HCT116 (cell line): ENCODE data around the gene NFKB1. TPM values are rescaled to one million over a fixed set of nuclear protein-coding genes. Genes with fewer than 3 reads are reported as not detected.

Source experiments
- ATAC-seq: fragments of 200-7000 bp; cut with Tn5 transposase; 2 replicates; pipeline ENCODE4 v1.9.1; 2020; ENCODE audit warnings: mild to moderate bottlenecking, moderate library complexity
- BruUV-seq: library from RNA; stranded (reverse); fragments of 400-500 nt; replicated peaks from 2 replicates; lab custom pipeline; 2021; lab: Mats Ljungman, UMichigan
- CTCF ChIA-PET: fragments of 300-600 bp; sonication (Branson Sonifier 250); formaldehyde crosslinking; loops from one replicate; lab custom pipeline; 2021; ENCODE audit warnings: antibody characterized with exemption; lab: Charles Lee
- POLR2A ChIA-PET: fragments of 300-600, 350-600 bp; sonication (Branson Sonifier 250); formaldehyde crosslinking; loops from one replicate; lab custom pipeline; 2021; ENCODE audit warnings: antibody characterized with exemption; lab: Charles Lee
- RAD21 ChIA-PET, 2 experiments: fragments of 300-600 bp; sonication (Branson Sonifier 250); formaldehyde crosslinking; loops; one replicate each; lab custom pipeline; 2023; ENCODE audit warnings: low total read pairs in 2 of 2; ENCODE audit not compliant: uncharacterized antibody in 2 of 2, unreplicated experiment in 2 of 2, low non-redundant PET in 1 of 2; lab: Charles Lee
- DNase-seq: peaks from one replicate; pipeline ENCODE4 v3.0.0-alpha.2; 2010; ENCODE audit warnings: low read depth, low spot score
- H2AFZ ChIP-seq: fragments of 200-600 bp; shearing (Covaris generic), sonication (generic); 2 replicates; pipeline ENCODE4 v1.6.1; 2017; ENCODE audit warnings: low read depth, mixed run types, mixed read lengths, antibody characterized with exemption, low read length; ENCODE audit not compliant: poor library complexity, severe bottlenecking
- H3K27ac ChIP-seq: 2 replicates; pipeline ENCODE4 v1.5.1; 2012; ENCODE audit warnings: low read depth, low read length
- H3K27me3 ChIP-seq: fragments of 200-600 bp; sonication (generic); 2 replicates; pipeline ENCODE4 v1.6.1; 2016; ENCODE audit warnings: mixed run types, low read length, mixed read lengths; ENCODE audit not compliant: insufficient read depth
- H3K36me3 ChIP-seq, 2 experiments: fragments of 200-500 bp in 1 of 2; fragments of 200-600 bp in 1 of 2; sonication (Bioruptor generic) in 1 of 2; sonication (generic) in 1 of 2; 2 replicates each; pipeline versions ENCODE4 v1.5.1 to v1.6.1; 2014 to 2016; ENCODE audit warnings: low read length in 2 of 2, inconsistent platforms in 1 of 2, mixed read lengths in 1 of 2, mixed run types in 1 of 2; ENCODE audit not compliant: insufficient read depth in 2 of 2, control insufficient read depth in 1 of 2
- H3K4me1 ChIP-seq, 2 experiments: fragments of 200-600 bp in 1 of 2; sonication (generic) in 1 of 2; 2 replicates each; pipeline versions ENCODE4 v1.5.1 to v1.6.1; 2012 to 2017; ENCODE audit warnings: low read length in 2 of 2, inconsistent platforms in 1 of 2, mild to moderate bottlenecking in 1 of 2, mixed read lengths in 1 of 2, mixed run types in 1 of 2, moderate library complexity in 1 of 2; ENCODE audit not compliant: insufficient read depth in 2 of 2, control insufficient read depth in 1 of 2
- H3K4me2 ChIP-seq: fragments of 200-600 bp; sonication (generic); 2 replicates; pipeline ENCODE4 v1.6.1; 2017; ENCODE audit warnings: mixed run types, low read length, mixed read lengths
- H3K4me3 ChIP-seq, 2 experiments: fragments of 200-600 bp in 1 of 2; sonication (generic) in 1 of 2; replicated peaks in 1 of 2; 2 replicates each; pipeline ENCODE4 v1.5.1; 2011 to 2016; ENCODE audit warnings: low read length in 2 of 2, control low read depth in 1 of 2, low read depth in 1 of 2, mild to moderate bottlenecking in 1 of 2, mixed read lengths in 1 of 2, mixed run types in 1 of 2
- H3K79me2 ChIP-seq: fragments of 200-600 bp; sonication (generic); 2 replicates; pipeline ENCODE4 v1.6.1; 2017; ENCODE audit warnings: mild to moderate bottlenecking, mixed run types, low read length, moderate library complexity, mixed read lengths; ENCODE audit not compliant: insufficient read depth
- H3K9ac ChIP-seq: fragments of 200-600 bp; sonication (generic); 2 replicates; pipeline ENCODE4 v1.6.1; 2016; ENCODE audit warnings: low read length, mixed read lengths
- H3K9me2 ChIP-seq: fragments of 200-600 bp; sonication (generic), shearing (Covaris generic); 2 replicates; pipeline ENCODE4 v1.6.1; 2017; ENCODE audit warnings: mixed run types, mild to moderate bottlenecking, moderate library complexity; ENCODE audit not compliant: insufficient read depth
- H3K9me3 ChIP-seq, 2 experiments: fragments of 200-500 bp in 1 of 2; fragments of 200-600 bp in 1 of 2; sonication (Bioruptor generic) in 1 of 2; sonication (generic) in 1 of 2; 2 replicates each; pipeline ENCODE4 v1.6.1; 2014 to 2017; ENCODE audit warnings: low read length in 2 of 2, mixed read lengths in 2 of 2, inconsistent platforms in 1 of 2, low read depth in 1 of 2, mild to moderate bottlenecking in 1 of 2, mixed run types in 1 of 2, moderate library complexity in 1 of 2; ENCODE audit not compliant: control insufficient read depth in 1 of 2, insufficient read depth in 1 of 2
- H4K20me1 ChIP-seq: fragments of 200-600 bp; sonication (generic), shearing (Covaris generic); 2 replicates; pipeline ENCODE4 v1.6.1; 2017; ENCODE audit warnings: mixed run types, mild to moderate bottlenecking, moderate library complexity; ENCODE audit not compliant: insufficient read depth
- CEBPB ChIP-seq: IDR thresholded peaks from 2 replicates; pipeline ENCODE4 v1.6.1; 2012; ENCODE audit warnings: low read depth
- EGR1 ChIP-seq: IDR thresholded peaks from 2 replicates; pipeline ENCODE4 v1.6.1; 2012; ENCODE audit warnings: low read depth
- ELF1 ChIP-seq: IDR thresholded peaks from 2 replicates; pipeline ENCODE4 v1.6.1; 2012; ENCODE audit warnings: low read depth, borderline replicate concordance
- EZH2phosphoT487 ChIP-seq: fragments of 200-600 bp; IDR thresholded peaks from 2 replicates; pipeline ENCODE4 v1.6.1; 2018; ENCODE audit warnings: antibody characterized with exemption, borderline replicate concordance
- JUND ChIP-seq: IDR thresholded peaks from 2 replicates; pipeline ENCODE4 v1.6.1; 2012
- POLR2A ChIP-seq: IDR thresholded peaks from 2 replicates; pipeline ENCODE4 v1.7.0; 2011; ENCODE audit warnings: borderline replicate concordance; ENCODE audit not compliant: insufficient read depth, insufficient read length; ENCODE audit errors: extremely low read depth
- RAD21 ChIP-seq: IDR thresholded peaks from 2 replicates; pipeline ENCODE4 v1.6.1; 2012; ENCODE audit warnings: low read depth, mild to moderate bottlenecking
- SIN3A ChIP-seq: IDR thresholded peaks from 2 replicates; pipeline ENCODE4 v1.6.1; 2012; ENCODE audit warnings: low read depth
- SP1 ChIP-seq: IDR thresholded peaks from 2 replicates; pipeline ENCODE4 v1.6.1; 2012; ENCODE audit warnings: low read depth
- ZBTB33 ChIP-seq: IDR thresholded peaks from 2 replicates; pipeline ENCODE4 v1.6.1; 2011; ENCODE audit warnings: mild to moderate bottlenecking, low read length, moderate library complexity; ENCODE audit not compliant: insufficient replicate concordance; ENCODE audit errors: extremely low read depth
- ZNF274 ChIP-seq: fragments of 200-500 bp; sonication (Bioruptor generic); IDR thresholded peaks from 2 replicates; pipeline ENCODE4 v1.6.1; 2014; ENCODE audit warnings: mild to moderate bottlenecking, low read depth, low read length, inconsistent platforms
- intact Hi-C: fragments of 100-400 bp; cut with micrococcal nuclease; formaldehyde crosslinking; loops from 2 replicates; pipeline ENCODE4 v1.10.0; 2022
- total RNA-seq: library from RNA; stranded (reverse); gene quantifications from one replicate; pipeline ENCODE4 v1.2.1, GENCODE V29; 2021; ENCODE audit not compliant: unreplicated experiment

Gene NFKB1
- total RNA-seq, 1 experiment from 2014 or later: 29.4 TPM

- ATAC-seq: no peak
- RAD21 ChIA-PET: no interaction called here
- Histone ChIP-seq H3K9me3 (no peaks in the 10 kb centered on the region), H3K4me3 (no peak overlapping the region), H3K4me2 (no peak overlapping the region), H3K27me3 (no peaks in the 10 kb centered on the region), H3K27ac (no peak overlapping the region), H2AFZ (no peak overlapping the region), H3K9me2 (no peaks in the 10 kb centered on the region), H3K4me1 (no peaks in the 10 kb centered on the region), H3K79me2 (no peaks in the 10 kb centered on the region), H3K9ac (no peak overlapping the region), H4K20me1 (no peaks in the 10 kb centered on the region), H3K36me3 (no peaks in the 10 kb centered on the region)
- no peak for TF ChIP-seq ZNF274
- CTCF ChIA-PET: no interaction called here
- POLR2A ChIA-PET: no interaction called here
- BruUV-seq: no TSS peak
- no peak for DNase-seq
- intact Hi-C loops: loop anchor here (5.0 kb wide), 1 partner anchor 638 kb away; no protein-coding TSS in a partner anchor
Measured at GRCh38 chr4:102454268-102454667, 46.9 kb upstream of the NFKB1 start.

- Histone ChIP-seq H3K27me3 (no peaks in the 10 kb centered on the region), H3K9me2 (no peaks in the 10 kb centered on the region), H3K79me2 (no peaks in the 10 kb centered on the region), H3K4me3 (no peak overlapping the region), H3K4me2 (no peak overlapping the region), H2AFZ (no peak overlapping the region), H3K27ac (no peak overlapping the region), H3K36me3 (no peaks in the 10 kb centered on the region), H4K20me1 (no peaks in the 10 kb centered on the region), H3K4me1 (no peaks in the 10 kb centered on the region), H3K9ac (no peak overlapping the region), H3K9me3 (no peaks in the 10 kb centered on the region)
- POLR2A ChIA-PET: no interaction called here
- ATAC-seq (no peak), DNase-seq (no peak)
- BruUV-seq: no TSS peak
- intact Hi-C loops: loop anchor here (5.0 kb wide), 1 partner anchor 637 kb away; no protein-coding TSS in a partner anchor
- no peak for TF ChIP-seq EGR1
- no peak for TF ChIP-seq SP1
- TF ChIP-seq POLR2A: no peak
- no peak for TF ChIP-seq ELF1
- TF ChIP-seq SIN3A: no peak
- no peak for TF ChIP-seq EZH2phosphoT487
- no peak for TF ChIP-seq CEBPB
- no peak for TF ChIP-seq ZBTB33
- no peak for TF ChIP-seq RAD21
- no peak for TF ChIP-seq ZNF274
- no peak for TF ChIP-seq JUND
- CTCF ChIA-PET: no interaction called here
- RAD21 ChIA-PET: no interaction called here
Measured at GRCh38 chr4:102454981-102455685, 46.0 kb upstream of the NFKB1 start.
